K562 (cell line): ENCODE results near the gene CTAG1B.
"Not testable (repeated sequence)": the region's sequence is repeated elsewhere in the genome, so short reads cannot be mapped to it uniquely, and the experiment has no call there.

Source experiments
- CSDE1 ChIP-seq, 2 experiments: fragments of 450-650 bp; IDR thresholded peaks; 2 replicates each; pipeline ENCODE4 v1.6.1; 2016; ENCODE audit warnings: mild to moderate bottlenecking in 1 of 2
- JUNB ChIP-seq: fragments of 450-650 bp; formaldehyde crosslinking; conservative IDR thresholded peaks from 2 replicates; pipeline ENCODE4 v1.4.0; 2020; ENCODE audit warnings: mild to moderate bottlenecking
- MAFK ChIP-seq: IDR thresholded peaks from 2 replicates; pipeline ENCODE4 v1.6.1; 2011; ENCODE audit warnings: low read length, improper control_type of control experiment
- POLR2A ChIP-seq: fragments of 450-650 bp; conservative IDR thresholded peaks from 2 replicates; pipeline ENCODE4 v1.6.1; 2016
- RAD51 ChIP-seq: fragments of 450-650 bp; IDR thresholded peaks from 2 replicates; pipeline ENCODE4 v1.7.1; 2016; ENCODE audit warnings: low read depth, mild to moderate bottlenecking, borderline replicate concordance
- REST ChIP-seq, 2 experiments: fragments of 450-650 bp; formaldehyde crosslinking in 1 of 2; IDR thresholded peaks; 2 replicates each; pipeline versions ENCODE4 v1.4.0 to v1.6.1; 2014 to 2020; ENCODE audit warnings: mild to moderate bottlenecking in 2 of 2, borderline replicate concordance in 1 of 2, low read depth in 1 of 2
- STAG1 ChIP-seq: sonication (generic); formaldehyde crosslinking; IDR thresholded peaks from 2 replicates; pipeline ENCODE4 v1.5.0; 2020; ENCODE audit warnings: missing genetic modification reagents, borderline replicate concordance
- ZNF143 ChIP-seq: sonication (generic); formaldehyde crosslinking; IDR thresholded peaks from 2 replicates; pipeline ENCODE4 v1.9.0; 2022; ENCODE audit warnings: mild to moderate bottlenecking, missing genetic modification reagents
- ZNF165 ChIP-seq: fragments of 250-450 bp; sonication (Bioruptor Pico); IDR thresholded peaks from 2 replicates; pipeline ENCODE4 v1.4.0; 2020; ENCODE audit warnings: borderline replicate concordance
- ZNF274 ChIP-seq: IDR thresholded peaks from 2 replicates; pipeline ENCODE4 v1.6.1; 2011; ENCODE audit warnings: low read depth, mild to moderate bottlenecking, low read length, moderate library complexity, borderline replicate concordance
- TF ChIP-seq, protein P1 (sequence below): fragments of 200-600 bp; sonication (generic); IDR thresholded peaks from one replicate; pipeline ENCODE4 v1.6.1; 2012; ENCODE audit warnings: mild to moderate bottlenecking, low read depth, low read length, inconsistent platforms

GRCh38 chrX:154628960-154629359 lies 9.9 kb upstream of the CTAG1B start:
- TF ChIP-seq MAFK; RAD51; CSDE1 (IDR thresholded peaks at IDR 0.05); JUNB (CRISPR knock-in tag); REST (IDR thresholded peaks at IDR 0.05; ENCODE audit: borderline replicate concordance); REST (CRISPR knock-in tag; IDR thresholded peaks at IDR 0.05; ENCODE audit: low read depth); STAG1 (CRISPR knock-in tag); POLR2A; ZNF165 (CRISPR knock-in tag); ZNF274; ZNF143 (CRISPR knock-in tag): not testable (repeated sequence)
- TF ChIP-seq, protein P1, sequence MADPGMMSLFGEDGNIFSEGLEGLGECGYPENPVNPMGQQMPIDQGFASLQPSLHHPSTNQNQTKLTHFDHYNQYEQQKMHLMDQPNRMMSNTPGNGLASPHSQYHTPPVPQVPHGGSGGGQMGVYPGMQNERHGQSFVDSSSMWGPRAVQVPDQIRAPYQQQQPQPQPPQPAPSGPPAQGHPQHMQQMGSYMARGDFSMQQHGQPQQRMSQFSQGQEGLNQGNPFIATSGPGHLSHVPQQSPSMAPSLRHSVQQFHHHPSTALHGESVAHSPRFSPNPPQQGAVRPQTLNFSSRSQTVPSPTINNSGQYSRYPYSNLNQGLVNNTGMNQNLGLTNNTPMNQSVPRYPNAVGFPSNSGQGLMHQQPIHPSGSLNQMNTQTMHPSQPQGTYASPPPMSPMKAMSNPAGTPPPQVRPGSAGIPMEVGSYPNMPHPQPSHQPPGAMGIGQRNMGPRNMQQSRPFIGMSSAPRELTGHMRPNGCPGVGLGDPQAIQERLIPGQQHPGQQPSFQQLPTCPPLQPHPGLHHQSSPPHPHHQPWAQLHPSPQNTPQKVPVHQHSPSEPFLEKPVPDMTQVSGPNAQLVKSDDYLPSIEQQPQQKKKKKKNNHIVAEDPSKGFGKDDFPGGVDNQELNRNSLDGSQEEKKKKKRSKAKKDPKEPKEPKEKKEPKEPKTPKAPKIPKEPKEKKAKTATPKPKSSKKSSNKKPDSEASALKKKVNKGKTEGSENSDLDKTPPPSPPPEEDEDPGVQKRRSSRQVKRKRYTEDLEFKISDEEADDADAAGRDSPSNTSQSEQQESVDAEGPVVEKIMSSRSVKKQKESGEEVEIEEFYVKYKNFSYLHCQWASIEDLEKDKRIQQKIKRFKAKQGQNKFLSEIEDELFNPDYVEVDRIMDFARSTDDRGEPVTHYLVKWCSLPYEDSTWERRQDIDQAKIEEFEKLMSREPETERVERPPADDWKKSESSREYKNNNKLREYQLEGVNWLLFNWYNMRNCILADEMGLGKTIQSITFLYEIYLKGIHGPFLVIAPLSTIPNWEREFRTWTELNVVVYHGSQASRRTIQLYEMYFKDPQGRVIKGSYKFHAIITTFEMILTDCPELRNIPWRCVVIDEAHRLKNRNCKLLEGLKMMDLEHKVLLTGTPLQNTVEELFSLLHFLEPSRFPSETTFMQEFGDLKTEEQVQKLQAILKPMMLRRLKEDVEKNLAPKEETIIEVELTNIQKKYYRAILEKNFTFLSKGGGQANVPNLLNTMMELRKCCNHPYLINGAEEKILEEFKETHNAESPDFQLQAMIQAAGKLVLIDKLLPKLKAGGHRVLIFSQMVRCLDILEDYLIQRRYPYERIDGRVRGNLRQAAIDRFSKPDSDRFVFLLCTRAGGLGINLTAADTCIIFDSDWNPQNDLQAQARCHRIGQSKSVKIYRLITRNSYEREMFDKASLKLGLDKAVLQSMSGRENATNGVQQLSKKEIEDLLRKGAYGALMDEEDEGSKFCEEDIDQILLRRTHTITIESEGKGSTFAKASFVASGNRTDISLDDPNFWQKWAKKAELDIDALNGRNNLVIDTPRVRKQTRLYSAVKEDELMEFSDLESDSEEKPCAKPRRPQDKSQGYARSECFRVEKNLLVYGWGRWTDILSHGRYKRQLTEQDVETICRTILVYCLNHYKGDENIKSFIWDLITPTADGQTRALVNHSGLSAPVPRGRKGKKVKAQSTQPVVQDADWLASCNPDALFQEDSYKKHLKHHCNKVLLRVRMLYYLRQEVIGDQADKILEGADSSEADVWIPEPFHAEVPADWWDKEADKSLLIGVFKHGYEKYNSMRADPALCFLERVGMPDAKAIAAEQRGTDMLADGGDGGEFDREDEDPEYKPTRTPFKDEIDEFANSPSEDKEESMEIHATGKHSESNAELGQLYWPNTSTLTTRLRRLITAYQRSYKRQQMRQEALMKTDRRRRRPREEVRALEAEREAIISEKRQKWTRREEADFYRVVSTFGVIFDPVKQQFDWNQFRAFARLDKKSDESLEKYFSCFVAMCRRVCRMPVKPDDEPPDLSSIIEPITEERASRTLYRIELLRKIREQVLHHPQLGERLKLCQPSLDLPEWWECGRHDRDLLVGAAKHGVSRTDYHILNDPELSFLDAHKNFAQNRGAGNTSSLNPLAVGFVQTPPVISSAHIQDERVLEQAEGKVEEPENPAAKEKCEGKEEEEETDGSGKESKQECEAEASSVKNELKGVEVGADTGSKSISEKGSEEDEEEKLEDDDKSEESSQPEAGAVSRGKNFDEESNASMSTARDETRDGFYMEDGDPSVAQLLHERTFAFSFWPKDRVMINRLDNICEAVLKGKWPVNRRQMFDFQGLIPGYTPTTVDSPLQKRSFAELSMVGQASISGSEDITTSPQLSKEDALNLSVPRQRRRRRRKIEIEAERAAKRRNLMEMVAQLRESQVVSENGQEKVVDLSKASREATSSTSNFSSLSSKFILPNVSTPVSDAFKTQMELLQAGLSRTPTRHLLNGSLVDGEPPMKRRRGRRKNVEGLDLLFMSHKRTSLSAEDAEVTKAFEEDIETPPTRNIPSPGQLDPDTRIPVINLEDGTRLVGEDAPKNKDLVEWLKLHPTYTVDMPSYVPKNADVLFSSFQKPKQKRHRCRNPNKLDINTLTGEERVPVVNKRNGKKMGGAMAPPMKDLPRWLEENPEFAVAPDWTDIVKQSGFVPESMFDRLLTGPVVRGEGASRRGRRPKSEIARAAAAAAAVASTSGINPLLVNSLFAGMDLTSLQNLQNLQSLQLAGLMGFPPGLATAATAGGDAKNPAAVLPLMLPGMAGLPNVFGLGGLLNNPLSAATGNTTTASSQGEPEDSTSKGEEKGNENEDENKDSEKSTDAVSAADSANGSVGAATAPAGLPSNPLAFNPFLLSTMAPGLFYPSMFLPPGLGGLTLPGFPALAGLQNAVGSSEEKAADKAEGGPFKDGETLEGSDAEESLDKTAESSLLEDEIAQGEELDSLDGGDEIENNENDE: not testable (repeated sequence)
